HUDEP-2 (cell line): ENCODE results near the gene PIBF1.
A peak's percentile ranks its signal among the peaks of the same experiment; 100 is the strongest.
"Not testable (repeated sequence)": the region's sequence is repeated elsewhere in the genome, so short reads cannot be mapped to it uniquely, and the experiment has no call there.

Experiments used
- DNase-seq, 76 experiments: peaks; one replicate each; lab custom pipeline; 2025; ENCODE audit not compliant: unreplicated experiment in 76 of 76; lab: John Stamatoyannopoulos, UW

The PIBF1 gene

GRCh38 chr13:72820156-72820897 lies 38.4 kb downstream of the PIBF1 start:
- no peak for DNase-seq

GRCh38 chr13:72820898-72821279 lies 39.0 kb downstream of the PIBF1 start:
- no peak for DNase-seq

GRCh38 chr13:72823081-72823480 lies 41.1 kb downstream of the PIBF1 start:
- DNase-seq = no peak

GRCh38 chr13:72823724-72824123 lies 41.8 kb downstream of the PIBF1 start:
- DNase-seq = no peak

- no peak for DNase-seq
Measured at GRCh38 chr13:72834601-72835000, 52.7 kb downstream of the PIBF1 start.

GRCh38 chr13:72839831-72840426 lies 58.0 kb downstream of the PIBF1 start:
- DNase-seq = peak in 51 of 76 experiments; percentile 1 to 49 (median 18)

GRCh38 chr13:72842991-72843390 lies 61.1 kb downstream of the PIBF1 start:
- no peak for DNase-seq

- not testable (repeated sequence) for DNase-seq
Measured at GRCh38 chr13:72845148-72845547, 63.2 kb downstream of the PIBF1 start.

- no peak for DNase-seq
Measured at GRCh38 chr13:72849571-72849970, 67.6 kb downstream of the PIBF1 start.

- no peak for DNase-seq
Measured at GRCh38 chr13:72850959-72851677, 69.2 kb downstream of the PIBF1 start.

GRCh38 chr13:72851678-72852014 lies 69.7 kb downstream of the PIBF1 start:
- no peak for DNase-seq

GRCh38 chr13:72852207-72852606 lies 70.3 kb downstream of the PIBF1 start:
- no peak for DNase-seq

- peak in 4 of 76 experiments; percentile 10 to 18 (median 15) for DNase-seq
Measured at GRCh38 chr13:72853000-72853399, 71.1 kb downstream of the PIBF1 start.

- DNase-seq = no peak
Measured at GRCh38 chr13:72864142-72865011, 82.4 kb downstream of the PIBF1 start.

GRCh38 chr13:72868229-72868628 lies 86.3 kb downstream of the PIBF1 start:
- DNase-seq = no peak

- DNase-seq = no peak
Measured at GRCh38 chr13:72875233-72875632, 93.3 kb downstream of the PIBF1 start.

GRCh38 chr13:72884101-72884500 lies 102.2 kb downstream of the PIBF1 start:
- DNase-seq = peak in 25 of 76 experiments; percentile 1 to 73 (median 29)

- no peak for DNase-seq
Measured at GRCh38 chr13:72886272-72887067, 104.5 kb downstream of the PIBF1 start.

- DNase-seq = peak in 54 of 76 experiments; percentile 1 to 81 (median 34)
Measured at GRCh38 chr13:72889495-72889894, 107.6 kb downstream of the PIBF1 start.

GRCh38 chr13:72890546-72890945 lies 108.6 kb downstream of the PIBF1 start:
- DNase-seq = no peak
